Measurements from ENCODE around the gene HOXC11.

- TF ChIP-seq, protein P1, sequence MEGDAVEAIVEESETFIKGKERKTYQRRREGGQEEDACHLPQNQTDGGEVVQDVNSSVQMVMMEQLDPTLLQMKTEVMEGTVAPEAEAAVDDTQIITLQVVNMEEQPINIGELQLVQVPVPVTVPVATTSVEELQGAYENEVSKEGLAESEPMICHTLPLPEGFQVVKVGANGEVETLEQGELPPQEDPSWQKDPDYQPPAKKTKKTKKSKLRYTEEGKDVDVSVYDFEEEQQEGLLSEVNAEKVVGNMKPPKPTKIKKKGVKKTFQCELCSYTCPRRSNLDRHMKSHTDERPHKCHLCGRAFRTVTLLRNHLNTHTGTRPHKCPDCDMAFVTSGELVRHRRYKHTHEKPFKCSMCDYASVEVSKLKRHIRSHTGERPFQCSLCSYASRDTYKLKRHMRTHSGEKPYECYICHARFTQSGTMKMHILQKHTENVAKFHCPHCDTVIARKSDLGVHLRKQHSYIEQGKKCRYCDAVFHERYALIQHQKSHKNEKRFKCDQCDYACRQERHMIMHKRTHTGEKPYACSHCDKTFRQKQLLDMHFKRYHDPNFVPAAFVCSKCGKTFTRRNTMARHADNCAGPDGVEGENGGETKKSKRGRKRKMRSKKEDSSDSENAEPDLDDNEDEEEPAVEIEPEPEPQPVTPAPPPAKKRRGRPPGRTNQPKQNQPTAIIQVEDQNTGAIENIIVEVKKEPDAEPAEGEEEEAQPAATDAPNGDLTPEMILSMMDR (conservative IDR thresholded peaks at IDR 0.05; ENCODE audit: low read depth in 2 of 2): no peak
- TF ChIP-seq EZH2 (IDR thresholded peaks at IDR 0.05; ENCODE audit: low read depth, unreplicated experiment) (peak; percentile 25), REST (IDR thresholded peaks at IDR 0.05; ENCODE audit: unreplicated experiment) (no peak), POLR2AphosphoS5 (IDR thresholded peaks at IDR 0.05; ENCODE audit: low read depth) (no peak), JUNB (IDR thresholded peaks at IDR 0.05; ENCODE audit: unreplicated experiment) (no peak)
Observed at GRCh38 chr12:54007538-54008259, 34.8 kb downstream of the HOXC11 start.

All from GM23338 (cell line).